Right hindlimb (tissue), 1 donor: ENCODE measurements around the gene NCOA1.
A peak's percentile ranks its signal among the peaks of the same experiment; 100 is the strongest.
"Not testable (repeated sequence)": the region's sequence is repeated elsewhere in the genome, so short reads cannot be mapped to it uniquely, and the experiment has no call there.

Experiments used
- DNase-seq: peaks from one replicate; pipeline ENCODE4 v3.0.0-alpha.2; 2018

The NCOA1 gene

DNA sequence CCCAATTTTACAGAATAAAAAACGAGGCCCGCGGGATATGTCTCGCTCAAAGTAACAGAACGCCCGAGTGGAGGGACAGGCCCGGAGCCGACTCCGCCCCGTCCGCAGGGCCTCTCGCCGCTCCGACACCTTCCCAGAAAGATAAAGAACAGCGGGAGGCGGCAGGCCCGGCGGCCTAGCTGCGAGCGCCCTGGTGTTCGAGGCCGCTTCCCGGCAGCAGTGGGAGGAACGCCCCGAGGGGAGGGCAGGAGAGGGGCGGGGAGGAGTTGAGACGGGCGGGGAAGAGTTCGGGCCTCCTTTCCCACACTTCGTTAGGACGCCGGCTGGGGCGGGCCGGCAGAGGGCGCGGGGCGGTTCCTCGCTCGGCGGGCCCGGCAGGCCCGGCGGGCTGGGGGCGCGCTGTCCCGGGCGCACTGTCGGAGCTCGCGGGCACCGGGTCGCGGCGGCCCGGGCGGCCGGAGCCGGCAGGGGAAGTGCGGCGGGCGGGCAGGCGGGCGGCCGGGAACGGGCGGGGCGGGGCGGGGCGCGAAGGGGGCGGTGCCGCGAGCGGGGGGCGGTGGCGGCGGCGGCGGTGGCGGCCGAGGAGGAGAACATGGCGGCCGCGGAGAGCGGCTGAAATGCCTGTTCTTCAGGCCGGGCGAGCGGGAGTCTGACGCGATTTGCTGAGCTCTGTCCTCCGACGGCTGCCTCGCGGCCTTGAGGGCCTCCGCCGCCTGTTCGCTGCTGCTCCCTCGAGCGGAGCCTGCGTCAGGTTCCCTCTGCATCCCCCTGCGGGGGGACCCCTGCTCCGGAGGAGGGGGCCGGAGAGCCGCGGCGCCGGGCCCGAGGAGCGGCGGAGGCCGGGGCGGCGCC is at the start of gene NCOA1:
Gene NCOA1, plus strand, starts transcription at position 565 of the 852 bp plus-strand sequence. CDS start 167,424 bp downstream, outside the sequence.
- peak; percentile 95 for DNase-seq

GRCh38 chr2:24448797-24449196 is 42.3 kb upstream of the NCOA1 start:
- DNase-seq = no peak

DNA sequence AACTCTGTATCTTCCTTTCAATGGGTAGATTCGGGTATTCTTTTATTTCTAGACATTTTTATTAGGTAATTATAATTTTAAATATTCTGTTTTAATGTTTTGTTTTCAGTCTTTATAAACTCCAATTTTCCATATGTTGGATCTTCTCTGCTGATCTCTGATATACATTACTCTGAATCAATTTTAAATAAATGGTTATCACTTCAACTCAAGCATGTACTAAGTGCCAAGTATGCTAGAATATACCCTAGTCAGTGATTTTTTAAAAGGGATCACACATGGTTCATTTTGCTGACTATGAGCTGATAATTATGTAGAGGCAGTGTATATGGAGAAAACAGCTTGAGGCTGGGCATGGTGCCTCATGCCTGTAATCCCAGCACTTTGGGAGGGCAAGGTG is 41.7 kb upstream of the NCOA1 start:
- no peak for DNase-seq

DNA sequence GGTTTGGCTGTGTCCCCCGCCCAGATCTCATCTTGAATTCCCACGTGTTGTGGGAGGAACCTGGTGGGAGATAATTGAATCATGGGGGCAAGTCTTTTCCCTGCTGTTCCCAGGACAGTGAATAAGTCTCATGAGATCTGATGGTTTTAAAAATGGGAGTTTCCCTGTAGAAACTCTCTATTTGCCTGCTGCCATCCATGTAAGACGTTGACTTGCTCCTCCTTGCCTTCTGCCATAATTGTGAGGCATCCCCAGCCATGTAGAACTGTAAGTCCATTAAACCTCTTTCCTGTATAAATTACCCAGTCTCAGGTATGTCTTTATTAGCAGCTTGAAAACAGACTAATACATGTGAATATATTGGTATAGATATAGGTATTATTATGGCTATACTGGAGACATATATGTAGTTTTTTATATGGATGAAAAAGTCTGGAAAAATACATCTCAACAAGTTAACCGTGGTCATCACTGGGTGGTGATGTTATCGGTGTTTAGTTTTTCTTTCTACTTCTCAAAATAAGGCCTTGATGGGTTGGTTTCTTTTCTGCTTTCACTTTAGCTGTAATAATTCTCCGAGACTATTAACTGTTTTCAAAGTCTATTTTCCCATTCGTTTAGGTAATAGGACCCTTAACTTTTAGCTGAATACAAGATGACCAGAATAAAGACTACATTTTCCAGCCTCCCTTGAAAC is 39.1 kb upstream of the NCOA1 start:
- no peak for DNase-seq

DNA sequence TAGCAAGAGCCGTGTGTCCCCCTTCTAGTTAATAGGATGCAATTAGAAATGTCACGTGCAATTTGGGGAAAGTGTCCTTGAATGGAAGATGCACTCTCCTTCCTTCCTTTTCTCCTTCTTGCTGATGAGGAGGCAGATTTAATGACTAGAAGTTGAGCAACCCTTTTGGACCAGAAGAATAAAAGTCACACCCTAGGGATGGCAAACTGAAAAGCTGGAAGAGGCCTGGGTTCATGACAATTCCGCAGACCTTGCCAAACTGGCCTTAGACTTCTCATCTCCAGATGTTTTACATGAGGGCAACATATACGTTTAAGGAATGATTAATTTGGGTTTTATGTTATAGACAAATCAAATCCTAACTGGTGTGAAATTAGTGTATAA is 38.6 kb upstream of the NCOA1 start:
- no peak for DNase-seq

GRCh38 chr2:24453379-24454073 is 37.5 kb upstream of the NCOA1 start:
- DNase-seq = no peak

DNA sequence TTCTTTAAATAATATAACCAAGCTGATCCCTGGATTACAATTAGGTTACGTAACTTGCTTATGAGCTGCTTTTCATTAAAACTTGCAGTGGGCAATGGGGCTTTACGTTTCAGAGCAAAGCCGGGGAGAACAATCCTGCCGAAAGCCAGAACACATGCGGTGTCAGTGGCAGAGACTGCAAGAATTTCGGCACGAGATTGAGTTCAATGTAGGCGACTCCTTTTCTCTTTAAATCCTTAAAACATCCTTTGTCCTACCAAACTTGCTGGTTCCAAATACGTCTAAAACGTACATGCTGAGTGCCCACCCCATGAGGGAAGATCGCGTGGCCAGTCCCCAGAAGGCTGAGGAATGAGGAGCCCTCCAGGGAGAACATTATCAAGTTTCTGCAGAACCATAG is 36.8 kb upstream of the NCOA1 start:
- DNase-seq = peak; percentile 65

- peak; percentile 59 for DNase-seq
Observed at GRCh38 chr2:24456599-24457556, 34.2 kb upstream of the NCOA1 start.

DNA sequence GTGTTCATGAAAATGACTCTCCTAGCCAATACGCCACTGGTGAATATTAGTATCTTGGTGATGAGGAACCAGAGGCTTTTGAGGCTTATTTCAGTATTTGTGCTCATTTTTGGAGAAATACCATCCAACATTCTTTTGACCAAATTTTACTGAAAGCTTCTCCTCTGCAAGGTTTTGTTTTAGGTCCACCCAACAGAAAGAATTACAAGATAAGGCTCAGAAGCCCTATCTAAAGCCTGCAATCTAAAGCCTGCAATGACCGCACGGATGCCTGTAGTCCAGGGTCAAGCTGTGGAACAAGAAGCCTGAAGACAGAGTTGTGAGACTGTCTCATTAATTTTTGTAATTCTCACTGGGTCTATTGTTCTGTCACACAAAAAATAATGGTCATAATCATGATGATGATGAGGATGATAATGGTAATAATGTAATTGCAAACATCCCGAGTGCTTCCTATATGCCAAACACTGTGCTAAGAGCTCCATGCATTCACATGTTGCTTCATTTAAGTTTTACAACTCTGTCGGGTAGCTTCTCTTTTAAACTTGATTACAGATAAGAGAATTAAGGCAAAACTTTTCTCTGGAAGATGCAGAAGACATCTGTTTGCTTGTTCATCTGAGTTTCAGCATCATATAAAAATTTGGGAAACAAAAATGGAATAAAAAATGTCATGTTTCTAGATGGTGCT is 33.2 kb upstream of the NCOA1 start:
- DNase-seq = no peak

- DNase-seq = no peak
Observed at GRCh38 chr2:24459224-24460161, 31.6 kb upstream of the NCOA1 start.

GRCh38 chr2:24461685-24462084 is 29.4 kb upstream of the NCOA1 start:
- no peak for DNase-seq

- no peak for DNase-seq
Observed at GRCh38 chr2:24463271-24463670, 27.8 kb upstream of the NCOA1 start.

DNA sequence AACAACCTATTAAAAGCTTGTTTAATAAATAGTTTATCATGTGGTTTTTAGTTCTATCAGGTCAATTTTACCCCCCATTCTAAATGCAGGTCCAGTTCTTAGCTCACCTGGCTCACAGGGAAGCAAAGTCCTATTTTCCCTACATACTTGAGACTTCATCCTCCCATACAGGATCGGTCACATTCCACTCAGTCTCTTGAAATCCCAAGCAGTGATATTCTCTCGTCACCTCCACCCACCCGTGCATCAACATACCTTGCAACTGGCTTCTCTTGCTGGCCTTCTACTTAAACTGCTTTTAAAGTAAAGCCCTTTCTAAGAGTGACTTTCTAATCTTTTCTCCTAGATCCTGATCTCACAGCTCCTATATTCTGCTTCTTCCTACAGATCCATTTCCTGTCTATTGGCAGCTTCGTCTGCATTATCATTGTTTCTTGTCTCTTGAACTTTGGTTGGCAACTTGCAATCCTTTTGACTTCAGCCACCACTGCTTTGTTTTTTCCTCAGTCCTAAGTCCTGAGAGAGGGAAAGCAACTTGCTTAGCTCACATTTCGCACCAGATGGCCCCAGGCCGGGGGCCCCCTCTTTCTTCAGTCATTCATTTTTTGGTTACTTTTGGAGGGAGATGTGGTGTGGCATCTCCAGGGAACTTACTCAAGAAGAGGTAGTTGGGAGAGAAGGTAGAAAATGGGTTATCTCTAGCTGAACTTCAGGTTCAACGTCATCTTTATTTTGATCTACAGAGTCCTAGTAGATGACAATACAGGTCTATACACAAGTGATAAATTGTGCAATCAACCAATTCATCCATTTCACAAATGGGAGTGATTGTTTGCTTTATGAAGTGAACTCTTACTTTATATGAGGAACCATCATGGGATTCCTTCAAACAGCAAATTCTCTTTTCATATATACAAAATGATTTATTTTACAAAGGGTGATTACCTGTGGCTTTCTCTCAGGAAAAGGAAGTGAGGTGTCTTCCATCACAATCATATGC is 23.9 kb upstream of the NCOA1 start:
- no peak for DNase-seq

- DNase-seq = not testable (repeated sequence)
Observed at GRCh38 chr2:24468453-24468852, 22.6 kb upstream of the NCOA1 start.

GRCh38 chr2:24469148-24469650 is 21.9 kb upstream of the NCOA1 start:
- no peak for DNase-seq

GRCh38 chr2:24471662-24472061 is 19.4 kb upstream of the NCOA1 start:
- no peak for DNase-seq

DNA sequence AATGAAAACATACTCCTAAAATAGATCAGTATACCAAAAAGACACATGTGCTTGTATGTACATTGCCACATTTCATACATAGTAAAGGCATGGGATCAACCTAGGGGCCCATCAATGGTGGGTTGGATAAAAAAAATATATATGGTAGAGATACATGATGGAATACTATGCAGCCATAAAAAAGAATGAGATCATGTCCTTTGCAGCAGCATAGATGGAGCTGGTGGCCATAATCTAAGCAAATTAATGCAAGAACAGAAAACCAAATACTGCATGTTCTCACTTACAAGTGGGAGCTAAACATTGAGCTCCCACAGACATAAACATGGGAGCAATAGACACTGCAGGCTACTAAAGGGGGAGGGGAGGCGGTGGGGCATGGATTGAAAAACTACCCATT is 18.6 kb upstream of the NCOA1 start:
- no peak for DNase-seq

DNA sequence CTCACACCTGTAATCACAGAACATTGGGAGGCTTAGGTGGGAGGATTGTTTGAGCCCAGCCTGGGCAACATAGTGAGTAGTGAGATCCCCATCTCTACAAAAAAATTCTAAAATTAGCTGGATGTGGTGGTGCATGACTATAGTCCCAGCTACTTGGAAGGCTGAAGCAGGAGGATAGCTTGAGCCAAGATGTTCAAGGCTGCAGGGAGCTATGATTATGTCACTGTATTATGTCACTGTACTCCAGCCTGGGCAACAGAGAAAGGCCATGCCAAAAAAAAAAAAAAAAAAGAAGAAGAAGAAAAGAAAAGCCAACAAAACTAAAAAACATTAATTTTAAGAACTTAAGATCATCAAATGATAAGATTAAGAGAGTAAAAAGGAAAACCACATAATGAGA is 17.4 kb upstream of the NCOA1 start:
- DNase-seq = no peak

DNA sequence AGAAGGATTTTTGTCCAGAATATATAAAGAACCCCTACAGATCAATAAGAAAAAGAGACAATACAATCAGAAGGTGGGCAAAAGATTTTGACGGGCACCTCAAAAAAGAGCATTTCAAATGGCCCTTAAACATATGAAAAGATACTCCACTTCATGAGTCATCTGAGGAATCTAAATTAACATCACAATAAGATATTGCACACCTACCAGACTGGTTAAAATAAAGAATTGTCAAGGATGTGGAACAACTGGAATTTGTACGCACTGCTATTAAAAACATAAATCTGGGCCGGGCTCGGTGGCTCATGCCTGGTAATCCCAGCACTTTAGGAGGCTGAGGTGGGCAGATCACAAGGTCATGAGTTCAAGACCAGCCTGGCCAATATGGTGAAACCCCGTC is 17.0 kb upstream of the NCOA1 start:
- DNase-seq = no peak
